Mucosa of descending colon (tissue), 3 donors: ENCODE data around the gene ME2. TPM values are rescaled to one million over a fixed set of nuclear protein-coding genes. Genes with fewer than 3 reads are reported as not detected.
"Not testable (repeated sequence)": the region's sequence is repeated elsewhere in the genome, so short reads cannot be mapped to it uniquely, and the experiment has no call there.

Source experiments
- ATAC-seq: fragments of 200-7000 bp; cut with Tn5 transposase; one replicate; pipeline ENCODE4 v1.9.1; 2020; ENCODE audit warnings: mild to moderate bottlenecking, moderate library complexity
- DNase-seq, 3 donors: peaks; one replicate each; pipeline ENCODE4 v3.0.0-alpha.2; 2020
- H3K36me3 ChIP-seq: fragments of 200-600 bp; one replicate; pipeline ENCODE4 v1.8.0; 2021; ENCODE audit warnings: low read depth, mild to moderate bottlenecking
- H3K4me1 ChIP-seq: fragments of 200-600 bp; one replicate; pipeline ENCODE4 v1.8.0; 2021; ENCODE audit warnings: low read depth, mild to moderate bottlenecking
- H3K4me3 ChIP-seq: fragments of 200-600 bp; one replicate; pipeline ENCODE4 v1.8.0; 2021; ENCODE audit warnings: mild to moderate bottlenecking
- H3K9me3 ChIP-seq: fragments of 200-600 bp; one replicate; pipeline ENCODE4 v1.8.0; 2021; ENCODE audit warnings: mild to moderate bottlenecking
- CTCF ChIP-seq: fragments of 200-600 bp; IDR thresholded peaks from one replicate; pipeline ENCODE4 v1.8.0; 2022; ENCODE audit warnings: antibody characterized with exemption, mild to moderate bottlenecking
- intact Hi-C, 2 donors: fragments of 100-400 bp; cut with DNase I in 1 of 2; cut with micrococcal nuclease in 1 of 2; formaldehyde crosslinking; loops; one replicate each; pipeline versions ENCODE4 v1.11.0 to v1.11.1; 2022; cut with DNase I, micrococcal nuclease
- long read RNA-seq, 2 donors: library from polyadenylated mRNA; unstranded; transcript quantifications; one replicate each; pipeline ENCODE4 v2.0.0, GENCODE V29; 2019 to 2021
- total RNA-seq, 3 donors: library from RNA; stranded (reverse); fragmentation: NEBNext Ultra II Directional in 2 of 3; extraction: Animal tissue kit (Norgen Biotek cat#: 25700) in 2 of 3; gene quantifications; one replicate each; pipeline versions ENCODE4 v1.2.1 to v1.2.4, GENCODE V29; 2021 to 2023
- donor health status: DM: no; HTN: no; CAD: no; lungs with moderate emphysema.
- donor health status: DM: no; HTN: no; CAD: no.
- donor health status: DM: no; HTN: yes; CAD: no.

The ME2 gene
- 10 to 100 TPM; 64.2 to 85.2 (median 74.6) TPM for total RNA-seq
- long read RNA-seq, donor 1, full-length matches to known transcripts: 29 of 36 reads
- long read RNA-seq, donor 1, partial matches to known transcripts: 5 of 36 reads
- long read RNA-seq, donor 1, other reads (novel, unspliced or antisense): 2 of 36 reads
- long read RNA-seq, donor 2, full-length matches to known transcripts: 19 of 26 reads
- long read RNA-seq, donor 2, partial matches to known transcripts: 4 of 26 reads
- long read RNA-seq, donor 2, other reads (novel, unspliced or antisense): 3 of 26 reads

DNA sequence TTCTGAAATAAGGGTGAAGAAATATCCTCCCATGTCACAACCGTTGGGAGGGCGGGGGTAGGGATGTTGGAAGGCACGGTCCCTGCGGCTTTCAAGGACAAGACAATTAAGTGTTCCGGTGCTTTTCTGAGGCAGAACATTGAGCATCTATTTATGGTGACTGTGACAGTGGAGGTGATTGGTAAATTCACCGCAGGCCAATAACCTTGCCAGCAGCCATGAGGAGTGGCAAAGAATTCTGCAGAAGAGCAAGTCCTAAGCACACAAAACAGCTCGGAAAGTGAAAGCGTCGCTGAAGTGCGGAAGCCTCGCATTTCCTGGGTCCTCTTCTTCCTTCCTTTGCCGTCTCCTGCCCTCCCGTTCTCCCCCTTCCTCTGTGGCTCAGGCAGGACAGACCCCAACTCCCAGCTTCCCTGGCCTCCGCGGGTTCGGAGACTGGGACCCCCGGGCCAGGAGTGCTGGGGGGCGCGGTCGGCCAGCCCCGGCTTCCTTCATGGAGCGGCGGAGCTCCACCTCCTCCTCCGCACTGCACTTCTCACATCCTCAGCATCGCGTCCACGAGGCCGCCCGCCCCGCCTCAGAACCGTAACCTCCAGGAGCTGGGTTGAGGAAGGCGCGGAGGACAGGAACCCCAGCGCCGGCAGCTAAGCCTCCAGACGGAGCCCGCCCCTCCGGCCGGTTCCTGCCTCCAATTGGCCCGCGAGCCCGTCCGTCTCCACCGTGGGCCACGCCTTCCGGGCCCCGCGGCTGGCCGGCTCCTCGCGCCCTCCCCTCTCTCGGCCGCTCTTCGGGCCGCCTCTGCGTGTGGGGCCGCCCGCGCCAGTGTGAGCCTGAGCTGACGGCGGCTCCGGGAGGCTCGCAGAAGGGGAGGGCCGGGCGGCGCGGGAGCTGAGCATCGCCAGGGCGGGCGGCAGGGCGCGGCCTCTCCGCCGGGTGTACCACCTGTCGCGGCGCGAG, at the start of gene ME2:
TSS of gene ME2 (plus strand) at position 774 of the 957 bp plus-strand sequence. CDS start 16,703 bp downstream, outside the sequence.
- Histone ChIP-seq H3K9me3 (no peaks in the 10 kb centered on the region), H3K4me1 (peaks cover 21% of the 10 kb centered on the region), H3K36me3 (no peaks in the 10 kb centered on the region), H3K4me3 (peak within 1 kb of the TSS; percentile 63)
- DNase-seq (peak; percentile 93 to 98 (median 96)), ATAC-seq (peak; percentile 95)
- intact Hi-C loops: no loop called here
- TF ChIP-seq CTCF: no peak

GRCh38 chr18:50829644-50830043, 49.3 kb upstream of the ME2 start:
- H3K4me3 ChIP-seq: no peak overlapping the region
- no peaks in the 10 kb centered on the region for H3K36me3 ChIP-seq
- H3K9me3 ChIP-seq: no peaks in the 10 kb centered on the region
- ATAC-seq (no peak), DNase-seq (no peak)
- peaks cover 10% of the 10 kb centered on the region for H3K4me1 ChIP-seq
- no peak for TF ChIP-seq CTCF
- intact Hi-C loops: loop anchor here in 1 of 2 donors (5.0 kb wide), 1 partner anchor 223 kb away; no protein-coding TSS in a partner anchor

DNA sequence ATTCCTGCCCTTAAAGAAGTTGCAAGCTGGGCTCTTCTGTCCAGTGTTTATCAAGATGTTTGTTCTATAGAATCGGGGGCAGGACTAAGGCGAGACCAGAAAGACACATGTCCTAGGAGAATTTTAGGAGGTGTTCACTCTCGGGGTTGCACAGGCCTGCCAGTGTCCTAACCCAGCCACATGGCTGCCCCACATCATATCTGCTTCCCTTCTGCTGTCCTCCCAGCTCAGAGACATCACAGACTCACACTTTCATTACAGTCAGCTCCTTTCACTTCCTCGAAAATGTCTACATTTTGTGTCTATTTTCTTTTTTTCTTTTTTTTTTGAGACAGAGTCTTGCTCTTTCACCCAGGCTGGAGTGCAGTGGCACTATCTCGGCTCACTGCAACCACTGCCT, 48.4 kb upstream of the ME2 start:
- Histone ChIP-seq H3K9me3 (no peaks in the 10 kb centered on the region), H3K4me1 (peaks cover 10% of the 10 kb centered on the region), H3K4me3 (no peak overlapping the region), H3K36me3 (no peaks in the 10 kb centered on the region)
- intact Hi-C loops: no loop called here
- DNase-seq (no peak), ATAC-seq (peak; percentile 40)
- TF ChIP-seq CTCF: no peak

GRCh38 chr18:50832754-50833153, 46.2 kb upstream of the ME2 start:
- Histone ChIP-seq H3K9me3 (no peaks in the 10 kb centered on the region), H3K4me1 (peaks cover 4% of the 10 kb centered on the region), H3K4me3 (no peak overlapping the region), H3K36me3 (no peaks in the 10 kb centered on the region)
- intact Hi-C loops: no loop called here
- no peak for ATAC-seq
- TF ChIP-seq CTCF: no peak
- no peak for DNase-seq

GRCh38 chr18:50833496-50833895, 45.4 kb upstream of the ME2 start:
- H3K36me3 ChIP-seq, intact Hi-C loops, DNase-seq, H3K9me3 ChIP-seq, H3K4me3 ChIP-seq, ATAC-seq, H3K4me1 ChIP-seq: not testable (repeated sequence)

DNA sequence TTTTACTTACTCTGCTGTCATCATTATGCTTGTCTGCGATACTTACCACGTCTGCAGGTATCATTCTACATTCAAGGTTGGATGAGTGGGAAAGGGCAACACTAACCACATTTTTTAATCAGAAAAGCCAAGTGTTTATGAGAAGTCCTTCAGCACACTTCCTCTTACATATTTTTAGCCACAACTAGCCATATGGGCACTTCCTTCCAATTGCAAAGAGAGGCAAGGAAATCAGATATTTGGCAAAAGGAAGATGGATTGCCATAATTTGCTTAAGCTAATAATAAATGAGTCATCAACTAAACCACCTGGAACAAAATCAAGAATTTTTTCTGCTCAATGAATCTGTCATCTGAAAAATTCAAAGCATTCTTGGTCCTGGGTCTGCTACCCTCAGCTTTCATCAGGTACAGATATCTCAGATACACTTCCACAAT, 42.4 kb upstream of the ME2 start:
- DNase-seq (no peak), ATAC-seq (peak; percentile 51)
- no peaks in the 10 kb centered on the region for H3K36me3 ChIP-seq
- no peaks in the 10 kb centered on the region for H3K4me1 ChIP-seq
- H3K4me3 ChIP-seq: no peak overlapping the region
- TF ChIP-seq CTCF: no peak
- intact Hi-C loops: no loop called here
- H3K9me3 ChIP-seq: no peaks in the 10 kb centered on the region
